GM15510 (cell line): ENCODE results near the gene SLC17A2.

ENCODE experiments used
- POLR2A ChIP-seq: IDR thresholded peaks from 3 replicates; pipeline ENCODE4 v1.6.1; 2011; ENCODE audit warnings: borderline replicate concordance; ENCODE audit not compliant: insufficient read length; ENCODE audit errors: extremely low read depth

SLC17A2 gene

DNA sequence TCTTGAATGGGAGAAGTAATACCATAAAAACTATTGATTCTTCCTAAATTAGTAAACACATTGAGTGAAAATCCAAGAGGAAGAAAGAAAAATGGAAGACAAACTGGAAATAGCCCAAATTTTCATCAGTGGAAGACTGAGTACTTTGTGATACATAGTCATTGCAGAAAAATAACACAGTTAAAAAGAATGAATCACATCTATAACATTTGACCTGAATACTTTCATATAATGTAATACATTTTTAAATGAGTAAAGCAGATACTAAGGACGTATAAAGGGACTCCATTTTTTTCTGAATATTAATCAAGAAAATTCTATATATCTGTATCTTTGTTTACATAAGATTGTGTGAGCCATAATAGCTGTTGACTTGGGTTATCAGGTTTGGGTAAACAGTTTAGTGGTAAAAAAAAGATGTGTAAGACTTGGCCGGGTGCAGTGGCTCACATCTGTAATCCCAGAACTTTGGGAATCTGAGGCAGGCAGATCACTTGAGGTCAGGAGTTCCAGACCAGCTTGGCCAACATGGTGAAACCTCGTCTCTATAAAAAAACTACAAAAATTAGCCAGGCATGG, 4.3 kb upstream of the SLC17A2 start:
- TF ChIP-seq POLR2A: no peak

DNA sequence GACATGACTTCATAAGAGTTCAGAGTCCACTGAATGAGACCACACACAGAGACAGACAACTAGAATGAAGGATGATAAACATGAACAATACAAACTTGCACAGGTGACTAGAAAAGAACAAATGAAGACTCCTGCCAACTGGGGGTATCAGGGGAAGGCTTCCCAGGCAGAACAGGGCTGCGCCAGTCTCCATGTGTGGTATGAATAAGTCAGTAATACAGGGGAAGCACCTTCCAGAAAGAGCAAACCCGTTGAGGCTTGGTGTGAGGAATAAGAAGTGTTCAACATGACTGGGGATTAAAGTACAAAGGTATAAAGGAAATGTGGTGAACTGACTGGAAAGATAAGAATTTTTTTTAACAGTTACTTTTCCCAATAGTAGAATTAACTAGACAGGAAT, 3.7 kb upstream of the SLC17A2 start:
- TF ChIP-seq POLR2A: no peak

DNA sequence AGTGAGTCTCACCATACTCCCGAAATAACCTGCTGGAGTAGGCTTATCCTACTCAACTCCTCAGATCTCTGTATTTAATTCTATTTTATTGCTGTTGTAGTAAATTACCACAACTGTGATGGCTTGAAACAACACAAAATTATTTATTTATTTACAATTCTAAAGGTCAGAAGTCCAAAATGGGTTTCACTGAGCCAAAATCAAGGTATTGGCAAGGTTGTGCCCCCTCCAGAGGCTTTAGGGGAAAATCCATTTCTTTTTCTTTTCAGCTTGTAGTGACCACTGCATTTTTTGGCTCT, 869 bp upstream of the SLC17A2 start:
- TF ChIP-seq POLR2A: no peak

DNA sequence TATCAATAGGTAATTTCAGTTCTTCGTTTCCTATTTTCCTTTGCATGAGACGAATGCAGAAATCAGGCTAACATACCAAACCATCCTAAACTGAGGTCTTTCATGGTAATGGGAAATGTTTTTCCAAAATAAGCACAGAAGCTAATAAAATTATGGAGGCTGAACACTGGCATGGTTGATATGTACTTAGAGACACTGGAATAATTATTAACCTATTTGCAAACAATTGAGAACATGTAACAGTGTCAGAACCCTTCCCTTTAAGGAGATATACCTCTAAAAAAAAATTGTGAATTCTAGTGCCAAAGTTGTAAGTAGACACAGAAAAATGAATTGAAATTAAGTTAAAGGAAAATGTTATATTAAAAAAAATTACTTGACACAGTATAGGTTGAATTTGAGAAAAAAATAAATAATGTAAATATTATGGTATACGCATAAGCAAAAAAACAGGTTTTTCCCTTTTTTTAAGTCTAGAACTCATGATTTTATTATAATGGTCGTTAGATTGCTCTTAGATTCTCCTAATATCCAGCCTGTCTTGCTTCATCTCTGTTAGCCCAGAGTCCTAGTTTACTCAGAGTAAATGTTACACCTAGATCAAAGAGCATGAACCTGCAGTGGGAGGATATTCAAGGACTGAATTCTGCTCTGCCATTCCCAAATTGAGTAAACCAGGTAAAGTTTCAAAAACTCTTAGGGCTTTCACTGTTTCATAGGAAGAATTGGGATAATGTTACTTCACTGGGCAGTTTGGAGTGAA, 1.7 kb downstream of the SLC17A2 start:
- TF ChIP-seq POLR2A: no peak

DNA sequence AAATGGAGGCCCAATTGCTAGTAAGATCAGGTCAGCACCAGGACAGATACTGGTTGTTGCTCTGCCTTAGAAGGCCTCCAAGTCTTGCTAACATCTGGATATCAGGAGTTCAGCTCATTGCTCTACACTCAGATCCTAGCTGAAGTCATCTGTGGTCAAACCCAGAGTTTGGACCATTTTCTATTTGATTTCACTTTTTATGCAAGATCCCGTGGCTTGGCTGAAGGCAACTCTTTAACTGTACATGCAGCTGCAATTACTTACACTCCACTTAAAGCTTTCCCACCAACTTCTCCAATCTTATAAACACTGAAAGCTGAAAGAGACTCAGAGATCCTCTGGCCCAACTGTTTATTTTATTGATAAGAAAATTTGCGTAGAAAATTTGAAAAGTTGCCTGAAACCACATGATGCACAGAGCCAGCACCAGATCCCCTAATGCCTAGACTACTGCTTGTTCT, 2.7 kb downstream of the SLC17A2 start:
- TF ChIP-seq POLR2A: no peak

DNA sequence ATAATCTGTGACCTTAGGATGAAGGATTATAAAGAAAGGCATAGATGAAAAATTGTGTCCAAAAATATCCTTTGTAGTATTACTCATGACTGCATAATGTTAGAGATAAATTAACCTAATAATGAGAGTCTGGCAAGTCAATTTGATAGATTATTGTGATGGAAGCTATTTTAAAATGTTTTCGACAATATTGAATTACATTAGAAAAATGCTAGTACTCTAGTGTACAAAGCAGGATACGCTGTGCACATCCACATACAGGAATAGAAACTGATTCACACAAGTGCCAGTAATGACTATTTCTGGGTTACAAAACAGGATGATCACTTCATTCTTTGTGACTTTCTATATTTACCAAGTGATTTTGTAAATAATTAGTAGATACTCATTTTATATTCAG, 3.3 kb downstream of the SLC17A2 start:
- no peak for TF ChIP-seq POLR2A

DNA sequence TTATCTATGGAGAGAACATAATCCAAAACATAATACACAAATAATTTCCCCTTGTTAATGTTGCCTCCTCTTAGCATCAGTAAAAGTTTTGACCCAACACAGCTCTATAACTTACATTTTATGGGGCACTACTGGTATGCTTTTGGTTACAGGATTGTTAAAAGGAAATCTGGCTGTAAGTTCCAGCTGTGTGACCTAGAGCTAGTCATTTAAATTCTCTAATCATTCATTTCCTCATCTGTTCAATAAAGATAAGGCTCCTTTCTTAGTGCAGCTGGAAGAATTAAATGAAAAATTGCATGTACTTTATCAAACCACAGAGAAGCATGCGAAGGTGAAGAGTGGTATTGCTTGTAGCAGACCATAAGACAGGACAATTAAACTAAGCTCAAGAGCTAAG, 4.6 kb downstream of the SLC17A2 start:
- no peak for TF ChIP-seq POLR2A

DNA sequence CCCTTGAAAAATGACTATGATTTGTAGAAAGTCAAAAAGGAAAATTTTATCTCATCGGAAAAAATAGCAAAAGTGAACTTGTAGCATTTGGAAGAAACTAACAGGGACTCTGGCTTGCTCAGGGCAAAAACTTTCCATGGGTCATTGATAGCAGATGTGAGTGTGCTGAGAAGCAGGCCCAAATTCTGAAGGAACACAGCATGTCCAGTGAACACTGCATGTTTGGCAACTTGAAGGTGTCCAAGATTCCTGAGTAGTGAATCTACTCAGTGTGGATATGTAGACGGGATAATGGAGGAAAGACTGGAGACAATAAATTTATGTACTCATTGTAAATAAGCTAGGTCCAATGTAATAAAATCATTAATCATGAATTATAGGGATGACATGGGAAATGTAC, 8.2 kb downstream of the SLC17A2 start:
- no peak for TF ChIP-seq POLR2A

DNA sequence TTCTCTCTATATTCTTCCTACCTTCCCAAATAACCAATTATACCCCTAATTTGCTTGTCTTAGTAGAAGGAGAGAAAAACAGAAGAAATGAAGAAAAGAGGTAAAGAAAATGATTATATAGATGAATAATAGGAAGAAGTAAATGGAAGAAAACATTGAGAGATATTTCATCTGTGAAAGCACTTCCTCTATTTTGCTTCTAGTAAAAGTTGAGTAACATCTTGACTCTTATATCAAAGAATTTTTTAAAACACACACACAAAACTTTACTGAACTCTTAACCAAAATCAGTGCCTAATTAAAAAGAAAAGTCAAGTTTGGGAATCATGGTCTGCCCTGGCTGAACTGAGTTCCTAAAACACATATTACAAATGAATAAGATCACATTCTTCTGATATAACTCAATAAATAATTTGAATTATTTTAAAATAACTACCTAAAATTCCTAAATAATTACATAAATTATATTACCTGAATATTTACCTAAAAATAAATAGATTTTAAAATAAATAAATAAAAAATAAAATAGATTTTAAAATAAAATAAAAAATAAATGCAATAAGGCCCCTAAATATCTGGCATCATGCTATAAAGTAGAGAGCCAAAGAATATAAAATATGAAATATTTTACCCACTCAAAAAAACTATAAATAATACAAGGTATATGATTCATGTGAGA, 8.8 kb downstream of the SLC17A2 start:
- TF ChIP-seq POLR2A: no peak

DNA sequence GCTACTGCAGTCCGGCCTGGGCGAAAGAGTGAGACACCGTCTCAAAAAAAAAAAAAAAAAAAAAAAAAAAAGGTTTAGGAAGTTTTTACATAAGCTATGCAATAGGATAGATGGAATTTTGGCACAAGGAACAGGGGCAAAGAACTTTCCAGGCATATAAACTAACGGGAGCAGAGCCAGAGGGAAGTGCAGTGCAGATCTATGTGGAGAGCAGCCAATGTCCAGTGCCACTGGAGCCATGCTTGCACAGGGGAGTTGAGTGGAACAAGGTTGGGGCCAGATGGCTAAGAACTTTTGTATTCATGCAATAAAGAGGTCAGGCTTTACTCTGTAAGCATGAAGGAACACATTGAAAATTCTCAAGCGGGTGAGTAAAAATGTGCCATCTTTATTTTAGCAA, 10.8 kb downstream of the SLC17A2 start:
- TF ChIP-seq POLR2A: no peak

DNA sequence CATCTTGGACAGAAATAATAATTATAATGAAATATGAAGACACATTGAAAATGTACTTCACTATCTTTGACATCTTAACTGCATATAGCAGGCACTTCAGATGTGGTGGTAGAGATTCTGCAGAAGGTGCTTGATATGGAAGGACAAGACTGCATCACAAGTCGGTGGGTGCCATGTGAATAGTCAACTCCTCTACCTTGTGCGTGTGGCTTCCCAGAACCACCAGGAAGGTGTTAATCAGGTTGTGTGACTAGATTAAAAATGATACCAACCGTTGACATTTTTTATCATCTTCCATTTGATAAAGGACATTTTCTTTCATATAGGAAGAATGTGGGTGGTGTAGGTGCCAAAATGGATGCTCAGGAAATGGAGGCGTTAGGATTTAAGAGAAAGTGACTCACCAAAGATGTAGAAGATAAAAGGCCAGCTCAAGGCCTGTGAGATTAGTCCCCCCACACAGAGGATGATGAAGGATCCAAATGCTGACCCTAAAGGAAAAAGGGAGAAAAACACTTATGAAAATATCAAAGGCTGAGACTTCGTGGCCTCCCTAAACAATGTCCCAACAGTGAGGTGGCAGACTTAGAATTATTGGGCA, 12.3 kb downstream of the SLC17A2 start:
- no peak for TF ChIP-seq POLR2A

DNA sequence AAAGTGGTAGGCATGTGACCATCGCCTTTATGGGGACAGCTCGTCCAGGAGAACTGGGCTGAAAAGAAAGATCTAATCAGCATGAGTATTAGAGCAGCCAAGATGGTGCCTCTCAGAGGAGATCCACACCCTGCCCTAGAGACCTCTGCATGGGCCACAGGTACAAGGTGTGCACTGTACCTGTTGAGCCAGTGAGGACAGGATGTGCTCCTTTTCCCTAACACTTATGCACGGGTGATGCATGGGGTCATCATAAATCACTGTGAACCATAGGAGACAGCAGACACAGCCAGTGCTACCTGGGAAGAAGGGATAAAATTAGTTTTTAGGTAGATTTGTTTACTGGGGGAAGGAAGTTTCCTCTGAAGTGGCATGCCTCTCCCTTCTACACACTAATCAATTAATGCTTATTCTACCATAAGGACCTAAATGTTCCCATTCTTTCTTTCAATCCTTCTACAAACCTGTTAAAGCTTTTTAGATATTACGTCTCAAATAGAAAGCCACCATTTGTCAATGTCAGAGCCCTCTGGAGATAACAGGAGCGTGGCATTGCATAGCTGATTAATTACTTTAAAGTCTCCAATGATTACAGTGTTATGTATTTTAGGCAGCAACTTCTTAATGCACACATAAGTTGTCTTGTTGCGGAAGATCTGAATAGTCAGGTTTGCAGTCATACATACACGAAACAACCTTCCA, 13.6 kb downstream of the SLC17A2 start:
- TF ChIP-seq POLR2A: no peak

DNA sequence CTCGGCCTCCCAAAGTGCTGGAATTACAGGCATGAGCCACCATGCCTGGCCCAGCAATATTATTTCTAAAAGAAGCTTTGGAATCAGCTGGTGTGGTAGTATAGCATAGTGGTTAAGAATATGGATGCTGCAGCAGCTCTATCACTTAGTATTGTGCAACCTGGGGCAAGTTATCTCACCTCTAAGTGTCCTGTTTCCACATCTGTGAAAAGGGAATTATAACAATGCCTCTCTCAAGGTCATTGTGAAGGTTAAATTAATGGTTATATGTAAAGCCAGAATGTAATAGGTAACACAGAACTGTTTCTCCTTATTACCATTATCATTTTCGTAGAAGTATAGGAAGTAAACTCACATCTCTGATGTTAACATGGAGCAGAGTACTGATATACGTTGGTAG, 14.2 kb downstream of the SLC17A2 start:
- TF ChIP-seq POLR2A: no peak

DNA sequence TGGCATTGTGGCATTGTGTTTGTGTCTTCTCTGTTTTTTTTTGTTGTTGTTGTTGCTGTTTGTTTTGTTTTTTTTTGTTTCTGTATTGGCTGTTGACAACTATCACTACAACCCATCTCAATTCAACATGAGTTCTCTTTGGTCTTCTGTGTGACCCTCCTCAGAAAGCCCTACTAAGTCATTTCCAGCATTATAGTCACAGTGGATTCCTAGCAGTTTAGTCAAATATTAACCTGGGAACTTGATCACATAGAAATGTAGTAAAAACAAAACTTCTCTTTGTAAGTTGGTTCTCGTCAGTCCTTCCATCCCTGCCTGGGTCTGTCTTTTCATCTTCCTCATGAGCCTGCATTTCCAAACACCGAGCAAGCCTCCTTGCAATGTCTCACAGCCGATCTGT, 16.8 kb downstream of the SLC17A2 start:
- no peak for TF ChIP-seq POLR2A

DNA sequence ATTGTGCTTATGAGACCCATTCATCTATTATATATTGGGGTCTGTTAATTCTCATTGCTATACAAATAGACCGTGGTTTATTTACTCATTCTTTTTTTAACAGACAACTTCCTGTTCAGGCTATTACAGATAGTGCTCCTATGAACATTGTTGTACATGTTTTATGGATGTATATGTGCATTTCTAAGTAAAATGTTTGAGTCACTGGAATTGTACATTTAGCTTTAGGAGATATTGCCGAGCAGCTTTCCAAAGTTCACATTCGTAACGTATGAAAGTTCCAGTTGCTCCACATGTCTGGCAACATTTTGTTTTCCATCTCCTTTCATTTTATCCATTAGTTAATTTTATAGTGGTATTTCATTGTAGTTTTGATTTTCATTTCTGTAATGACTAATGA, 19.1 kb downstream of the SLC17A2 start:
- TF ChIP-seq POLR2A: no peak
